A673 (cell line): ENCODE measurements around the gene SIM2.

ENCODE experiments used
- CTCF ChIP-seq: fragments of 300-800, 200-600 bp; sonication (generic); conservative IDR thresholded peaks from 2 replicates; pipeline ENCODE4 v1.5.1; 2017; ENCODE audit warnings: low read depth, mild to moderate bottlenecking, antibody characterized with exemption, low read length, moderate library complexity, mixed read lengths
- EZH2 ChIP-seq: fragments of 200-600 bp; sonication (generic); IDR thresholded peaks from 2 replicates; pipeline ENCODE4 v1.6.1; 2017; ENCODE audit warnings: borderline replicate concordance, low read depth, mild to moderate bottlenecking, mixed read lengths, antibody characterized with exemption, low read length; ENCODE audit not compliant: poor library complexity, severe bottlenecking

- TF ChIP-seq CTCF (no peak), EZH2 (no peak)
These were observed 4.2 kb upstream of the SIM2 start for GRCh38 chr21:36694593-36695282.
